Transverse colon (tissue), 3 donors: ENCODE results near the gene DMRTC2.

ENCODE experiments used
- CTCF ChIP-seq, 5 experiments: fragments of 200-600 bp in 3 of 5; fragments of 450-650 bp in 2 of 5; sonication (generic) in 3 of 5; IDR thresholded peaks; 1 replicate in 2 of 5; 2 replicates in 3 of 5; pipeline ENCODE4 v1.5.1; 2016 to 2017; ENCODE audit warnings: antibody characterized with exemption in 5 of 5, inconsistent platforms in 3 of 5, mild to moderate bottlenecking in 2 of 5, moderate library complexity in 1 of 5
- EP300 ChIP-seq: sonication (generic); formaldehyde crosslinking; IDR thresholded peaks from one replicate; pipeline ENCODE4 v1.6.1; 2017; ENCODE audit warnings: antibody characterized with exemption, low read depth
- POLR2A ChIP-seq: fragments of 450-650 bp; IDR thresholded peaks from one replicate; pipeline ENCODE4 v1.6.1; 2016; ENCODE audit warnings: antibody characterized with exemption, mild to moderate bottlenecking, moderate library complexity

GRCh38 chr19:41877916-41878905, 33.4 kb downstream of the DMRTC2 start:
- no peak for TF ChIP-seq CTCF (IDR thresholded peaks at IDR 0.05)
- TF ChIP-seq EP300 = no peak
- TF ChIP-seq POLR2A = no peak
